Kidney epithelial cell (primary cell): ENCODE results near the gene EIPR1. TPM values are rescaled to one million over a fixed set of nuclear protein-coding genes. Genes with fewer than 3 reads are reported as not detected.
A peak's percentile ranks its signal among the peaks of the same experiment; 100 is the strongest.

ENCODE experiments used
- DNase-seq: peaks from one replicate; pipeline ENCODE4 v3.0.0-alpha.2; 2010; ENCODE audit warnings: low read depth
- H3K27me3 ChIP-seq: 2 replicates; pipeline ENCODE4 v1.6.0; 2011; ENCODE audit warnings: low read length; ENCODE audit not compliant: control insufficient read depth, insufficient read depth
- H3K36me3 ChIP-seq: 2 replicates; pipeline ENCODE4 v1.5.1; 2011; ENCODE audit warnings: low read length; ENCODE audit not compliant: control insufficient read depth, insufficient read depth
- H3K4me3 ChIP-seq: 2 replicates; pipeline ENCODE4 v1.5.1; 2011; ENCODE audit warnings: low read depth, mild to moderate bottlenecking, control low read depth, low read length
- CTCF ChIP-seq: IDR thresholded peaks from 2 replicates; pipeline ENCODE4 v1.5.1; 2011; ENCODE audit warnings: mild to moderate bottlenecking, moderate library complexity, low read length, control low read depth, inconsistent platforms; ENCODE audit not compliant: insufficient read depth, poor library complexity, severe bottlenecking
- total RNA-seq: library from RNA; depleted of rRNA; stranded (reverse); fragments of >200 nt; gene quantifications from 2 replicates; pipeline ENCODE4 v1.2.3, GENCODE V29; 2015

Gene EIPR1
- total RNA-seq, 1 donor from 2014 or later: 67.2 TPM

GRCh38 chr2:3349211-3349693 lies 28.4 kb downstream of the EIPR1 start:
- Histone ChIP-seq H3K27me3 (no peaks in the 10 kb centered on the region), H3K4me3 (no peak overlapping the region), H3K36me3 (no peaks in the 10 kb centered on the region)
- TF ChIP-seq CTCF: no peak
- peak; percentile 1 for DNase-seq

- no peaks in the 10 kb centered on the region for H3K27me3 ChIP-seq
- H3K4me3 ChIP-seq: no peak overlapping the region
- H3K36me3 ChIP-seq: no peaks in the 10 kb centered on the region
- no peak for TF ChIP-seq CTCF
- DNase-seq: no peak
Measured at GRCh38 chr2:3348767-3349166, 28.9 kb downstream of the EIPR1 start.

- Histone ChIP-seq H3K4me3 (no peak overlapping the region), H3K36me3 (no peaks in the 10 kb centered on the region), H3K27me3 (no peaks in the 10 kb centered on the region)
- TF ChIP-seq CTCF: no peak
- DNase-seq: no peak
Measured at GRCh38 chr2:3345621-3346020, 32.0 kb downstream of the EIPR1 start.

- Histone ChIP-seq H3K4me3 (no peak overlapping the region), H3K36me3 (no peaks in the 10 kb centered on the region), H3K27me3 (no peaks in the 10 kb centered on the region)
- no peak for DNase-seq
- no peak for TF ChIP-seq CTCF
Measured at GRCh38 chr2:3344897-3345296, 32.7 kb downstream of the EIPR1 start.

- TF ChIP-seq CTCF: no peak
- Histone ChIP-seq H3K36me3 (no peaks in the 10 kb centered on the region), H3K27me3 (no peaks in the 10 kb centered on the region), H3K4me3 (no peak overlapping the region)
- DNase-seq: no peak
Measured at GRCh38 chr2:3343012-3343411, 34.6 kb downstream of the EIPR1 start.

GRCh38 chr2:3342324-3342723 lies 35.3 kb downstream of the EIPR1 start:
- Histone ChIP-seq H3K36me3 (no peaks in the 10 kb centered on the region), H3K27me3 (no peaks in the 10 kb centered on the region), H3K4me3 (no peak overlapping the region)
- DNase-seq: no peak
- no peak for TF ChIP-seq CTCF
